Measurements from ENCODE around the gene ZNF554.
A peak's percentile ranks its signal among the peaks of the same experiment; 100 is the strongest.

ZNF554 gene

GRCh38 chr19:2775556-2776430, 43.9 kb upstream of the ZNF554 start:
- Mint-ChIP-seq H3K4me1 (peaks cover 19% of the 10 kb centered on the region), H3K36me3 (ENCODE audit: low read depth) (peaks cover 44% of the 10 kb centered on the region), H3K27me3 (ENCODE audit: low read depth, poor library complexity) (peaks cover 4% of the 10 kb centered on the region), H3K4me3 (no peak overlapping the region), H3K27ac (peak overlapping the region; percentile 94), H3K9me3 (no peaks in the 10 kb centered on the region)
- TF ChIP-seq CTCF (IDR thresholded peaks at IDR 0.05) = no peak
- no peak for DNase-seq

GRCh38 chr19:2777952-2778683, 41.5 kb upstream of the ZNF554 start:
- Mint-ChIP-seq H3K27me3 (ENCODE audit: low read depth, poor library complexity) (peaks cover 4% of the 10 kb centered on the region), H3K4me3 (no peak overlapping the region), H3K4me1 (peaks cover 37% of the 10 kb centered on the region), H3K36me3 (ENCODE audit: low read depth) (peaks cover 39% of the 10 kb centered on the region), H3K27ac (peak overlapping the region; percentile 45), H3K9me3 (no peaks in the 10 kb centered on the region)
- DNase-seq = no peak
- no peak for TF ChIP-seq CTCF (IDR thresholded peaks at IDR 0.05)

GRCh38 chr19:2779121-2779740, 40.4 kb upstream of the ZNF554 start:
- Mint-ChIP-seq H3K27ac (no peak overlapping the region), H3K27me3 (ENCODE audit: low read depth, poor library complexity) (peaks cover 4% of the 10 kb centered on the region), H3K36me3 (ENCODE audit: low read depth) (peaks cover 45% of the 10 kb centered on the region), H3K4me3 (no peak overlapping the region), H3K9me3 (peaks cover 10% of the 10 kb centered on the region), H3K4me1 (peaks cover 43% of the 10 kb centered on the region)
- no peak for DNase-seq
- TF ChIP-seq CTCF (IDR thresholded peaks at IDR 0.05) = no peak

- no peak for TF ChIP-seq CTCF (IDR thresholded peaks at IDR 0.05)
- Mint-ChIP-seq H3K36me3 (ENCODE audit: low read depth) (peaks cover 38% of the 10 kb centered on the region), H3K4me3 (no peak overlapping the region), H3K9me3 (peaks cover 10% of the 10 kb centered on the region), H3K27ac (peak overlapping the region; percentile 64), H3K27me3 (ENCODE audit: low read depth, poor library complexity) (peaks cover 1% of the 10 kb centered on the region), H3K4me1 (peaks cover 41% of the 10 kb centered on the region)
- no peak for DNase-seq
Observed at GRCh38 chr19:2780284-2780683, 39.4 kb upstream of the ZNF554 start.

- peak overlapping the region; percentile 92 for H3K4me3 Mint-ChIP-seq
- H3K9me3 Mint-ChIP-seq = peaks cover 10% of the 10 kb centered on the region
- no peak for DNase-seq
- H3K36me3 Mint-ChIP-seq (ENCODE audit: low read depth) = peaks cover 27% of the 10 kb centered on the region
- TF ChIP-seq CTCF (IDR thresholded peaks at IDR 0.05) = no peak
- H3K27ac Mint-ChIP-seq = no peak overlapping the region
- H3K27me3 Mint-ChIP-seq (ENCODE audit: low read depth, poor library complexity) = no peaks in the 10 kb centered on the region
- H3K4me1 Mint-ChIP-seq = peaks cover 48% of the 10 kb centered on the region
Observed at GRCh38 chr19:2782329-2782935, 37.2 kb upstream of the ZNF554 start.

All from nephron progenitor cell (in vitro differentiated cells).